Ishikawa (cell line): Measurements from ENCODE around the gene MYH14.

ENCODE experiments used
- EP300 ChIP-seq: IDR thresholded peaks from 2 replicates; pipeline ENCODE4 v1.6.1; 2012; ENCODE audit warnings: borderline replicate concordance
- RAD21 ChIP-seq: IDR thresholded peaks from 2 replicates; pipeline ENCODE4 v1.6.1; 2012; ENCODE audit warnings: low read depth
- TAF1 ChIP-seq: IDR thresholded peaks from 2 replicates; pipeline ENCODE4 v1.6.1; 2012; ENCODE audit warnings: low read depth, mild to moderate bottlenecking
- YY1 ChIP-seq: IDR thresholded peaks from 2 replicates; pipeline ENCODE4 v1.6.1; 2012; ENCODE audit warnings: low read depth
- TF ChIP-seq, protein P1 (sequence below): IDR thresholded peaks from 2 replicates; pipeline ENCODE4 v1.6.1; 2012; ENCODE audit warnings: low read depth, mild to moderate bottlenecking
- TF ChIP-seq, protein P2 (sequence below): IDR thresholded peaks from 2 replicates; pipeline ENCODE4 v1.6.1; 2012

DNA sequence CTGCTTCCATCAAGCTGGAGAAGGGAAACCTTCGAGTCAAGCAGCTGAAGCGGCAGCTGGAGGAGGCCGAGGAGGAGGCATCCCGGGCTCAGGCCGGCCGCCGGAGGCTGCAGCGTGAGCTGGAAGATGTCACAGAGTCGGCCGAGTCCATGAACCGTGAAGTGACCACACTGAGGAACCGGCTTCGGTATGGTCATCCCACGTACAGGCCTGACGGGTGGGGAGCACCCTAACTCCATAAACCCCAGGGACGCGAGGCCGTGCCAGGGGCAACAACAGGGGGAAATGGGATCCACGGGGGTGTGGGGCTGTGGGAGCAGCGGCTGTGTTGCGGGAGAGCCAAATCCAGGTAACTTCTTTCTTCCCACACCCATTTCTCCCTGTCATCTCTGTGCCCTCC, 105.6 kb downstream of the MYH14 start:
- TF ChIP-seq RAD21: no peak
- no peak for TF ChIP-seq YY1
- no peak for TF ChIP-seq TAF1
- TF ChIP-seq, protein P1, sequence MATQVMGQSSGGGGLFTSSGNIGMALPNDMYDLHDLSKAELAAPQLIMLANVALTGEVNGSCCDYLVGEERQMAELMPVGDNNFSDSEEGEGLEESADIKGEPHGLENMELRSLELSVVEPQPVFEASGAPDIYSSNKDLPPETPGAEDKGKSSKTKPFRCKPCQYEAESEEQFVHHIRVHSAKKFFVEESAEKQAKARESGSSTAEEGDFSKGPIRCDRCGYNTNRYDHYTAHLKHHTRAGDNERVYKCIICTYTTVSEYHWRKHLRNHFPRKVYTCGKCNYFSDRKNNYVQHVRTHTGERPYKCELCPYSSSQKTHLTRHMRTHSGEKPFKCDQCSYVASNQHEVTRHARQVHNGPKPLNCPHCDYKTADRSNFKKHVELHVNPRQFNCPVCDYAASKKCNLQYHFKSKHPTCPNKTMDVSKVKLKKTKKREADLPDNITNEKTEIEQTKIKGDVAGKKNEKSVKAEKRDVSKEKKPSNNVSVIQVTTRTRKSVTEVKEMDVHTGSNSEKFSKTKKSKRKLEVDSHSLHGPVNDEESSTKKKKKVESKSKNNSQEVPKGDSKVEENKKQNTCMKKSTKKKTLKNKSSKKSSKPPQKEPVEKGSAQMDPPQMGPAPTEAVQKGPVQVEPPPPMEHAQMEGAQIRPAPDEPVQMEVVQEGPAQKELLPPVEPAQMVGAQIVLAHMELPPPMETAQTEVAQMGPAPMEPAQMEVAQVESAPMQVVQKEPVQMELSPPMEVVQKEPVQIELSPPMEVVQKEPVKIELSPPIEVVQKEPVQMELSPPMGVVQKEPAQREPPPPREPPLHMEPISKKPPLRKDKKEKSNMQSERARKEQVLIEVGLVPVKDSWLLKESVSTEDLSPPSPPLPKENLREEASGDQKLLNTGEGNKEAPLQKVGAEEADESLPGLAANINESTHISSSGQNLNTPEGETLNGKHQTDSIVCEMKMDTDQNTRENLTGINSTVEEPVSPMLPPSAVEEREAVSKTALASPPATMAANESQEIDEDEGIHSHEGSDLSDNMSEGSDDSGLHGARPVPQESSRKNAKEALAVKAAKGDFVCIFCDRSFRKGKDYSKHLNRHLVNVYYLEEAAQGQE: no peak
- TF ChIP-seq, protein P2, sequence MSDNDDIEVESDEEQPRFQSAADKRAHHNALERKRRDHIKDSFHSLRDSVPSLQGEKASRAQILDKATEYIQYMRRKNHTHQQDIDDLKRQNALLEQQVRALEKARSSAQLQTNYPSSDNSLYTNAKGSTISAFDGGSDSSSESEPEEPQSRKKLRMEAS: no peak
- no peak for TF ChIP-seq EP300
